Activated CD4-positive, alpha-beta T cell treated with anti-CD3 and anti-CD28 coated beads for 36 hours (primary cell): ENCODE data around the gene TMPRSS13. TPM values are rescaled to one million over a fixed set of nuclear protein-coding genes. Genes with fewer than 3 reads are reported as not detected.
"Not testable (repeated sequence)": the region's sequence is repeated elsewhere in the genome, so short reads cannot be mapped to it uniquely, and the experiment has no call there.

Source experiments
- ATAC-seq: fragments of 200-7000 bp; cut with Tn5 transposase; one replicate; pipeline ENCODE4 v1.10.0; 2021; ENCODE audit warnings: mild to moderate bottlenecking, moderate library complexity
- CTCF ChIA-PET: fragments of 350-600 bp; sonication (Branson Sonifier 250); formaldehyde crosslinking; loops from one replicate; lab custom pipeline; 2021; ENCODE audit warnings: antibody characterized with exemption; lab: Charles Lee
- POLR2A ChIA-PET: fragments of 350-600 bp; sonication (Branson Sonifier 250); formaldehyde crosslinking; loops from one replicate; lab custom pipeline; 2021; ENCODE audit warnings: antibody characterized with exemption, inconsistent platforms; lab: Charles Lee
- DNase-seq: peaks from one replicate; pipeline ENCODE4 v3.0.0-alpha.2; 2020
- H3K27ac Mint-ChIP-seq: one replicate; pipeline ENCODE4 v1.8.0; 2021; ENCODE audit warnings: mixed read lengths
- H3K27me3 Mint-ChIP-seq: one replicate; pipeline ENCODE4 v1.8.0; 2021; ENCODE audit warnings: mixed read lengths
- H3K36me3 Mint-ChIP-seq: one replicate; pipeline ENCODE4 v1.8.0; 2021; ENCODE audit warnings: low read depth, mixed read lengths
- H3K4me1 Mint-ChIP-seq: one replicate; pipeline ENCODE4 v1.8.0; 2021; ENCODE audit warnings: mixed read lengths
- H3K4me3 Mint-ChIP-seq: one replicate; pipeline ENCODE4 v1.8.0; 2021; ENCODE audit warnings: mild to moderate bottlenecking, moderate library complexity, mixed read lengths
- H3K9me3 Mint-ChIP-seq: one replicate; pipeline ENCODE4 v1.8.0; 2021; ENCODE audit warnings: low read depth, mixed read lengths
- intact Hi-C, 2 experiments: fragments of 100-400 bp; cut with DNase I in 1 of 2; cut with micrococcal nuclease in 1 of 2; formaldehyde crosslinking; loops; one replicate each; pipeline versions ENCODE4 v1.14.2 to v1.15.1; 2022 to 2024; cut with DNase I, micrococcal nuclease
- total RNA-seq, 2 experiments: library from RNA; stranded (reverse); gene quantifications; one replicate each; pipeline ENCODE4 v1.2.3, GENCODE V29; 2021

TMPRSS13 gene
- total RNA-seq, 2 experiments from 2014 or later, result 1.7 TPM

- DNase-seq, result peak; percentile 58
- peak; percentile 65 for ATAC-seq
These were observed 22.1 kb upstream of the TMPRSS13 start for GRCh38 chr11:117950993-117951961.

GRCh38 chr11:117950301-117950700 is 21.1 kb upstream of the TMPRSS13 start:
- intact Hi-C loops, result loop anchor here (1.0 to 10.0 kb wide), 4 partner anchors 52 to 924 kb away; no protein-coding TSS in a partner anchor
- POLR2A ChIA-PET, result interaction anchor here (0.6 to 3.6 kb wide), 3 partner anchors 11 to 37 kb away, joined by 3 to 32 read pairs (median 3); partner anchors contain the start of gene IL10RA

More at GRCh38 chr11:117950993-117951961, 22.1 kb upstream of the TMPRSS13 start:
- Mint-ChIP-seq H3K9me3 (no peaks in the 10 kb centered on the region), H3K4me1 (peaks cover 87% of the 10 kb centered on the region), H3K4me3 (peak overlapping the region; percentile 27), H3K27me3 (no peaks in the 10 kb centered on the region), H3K36me3 (no peaks in the 10 kb centered on the region), H3K27ac (peak overlapping the region; percentile 81)
- CTCF ChIA-PET, result interaction anchor here (0.5 to 13.5 kb wide), 21 partner anchors 9 to 661 kb away, joined by 3 to 211 read pairs (median 5); partner anchors contain the start of gene IL10RA
- POLR2A ChIA-PET, result interaction anchor here (0.6 to 3.6 kb wide), 8 partner anchors 9 to 191 kb away, joined by 3 to 32 read pairs (median 4); partner anchors contain the start of gene IL10RA
- intact Hi-C loops, result loop anchor here (1.0 to 10.0 kb wide), 6 partner anchors 35 to 924 kb away; partner anchors contain the start of gene IL10RA (in 1 of the 2)

GRCh38 chr11:117949062-117949461 is 19.9 kb upstream of the TMPRSS13 start:
- ATAC-seq, result no peak
- no peak overlapping the region for H3K4me3 Mint-ChIP-seq
- intact Hi-C loops, result loop anchor here (5.0 kb wide), 2 partner anchors 492 to 522 kb away; no protein-coding TSS in a partner anchor

More at GRCh38 chr11:117950301-117950700, 21.1 kb upstream of the TMPRSS13 start:
- no peak overlapping the region for H3K4me3 Mint-ChIP-seq
- no peaks in the 10 kb centered on the region for H3K9me3 Mint-ChIP-seq
- CTCF ChIA-PET, result interaction anchor here (0.7 to 13.5 kb wide), 15 partner anchors 10 to 143 kb away, joined by 3 to 211 read pairs (median 6); partner anchors contain the start of gene IL10RA
- H3K36me3 Mint-ChIP-seq, result no peaks in the 10 kb centered on the region
- peaks cover 92% of the 10 kb centered on the region for H3K4me1 Mint-ChIP-seq
- ATAC-seq (peak; percentile 24), DNase-seq (peak; percentile 71)
- H3K27ac Mint-ChIP-seq, result peak overlapping the region; percentile 81
- H3K27me3 Mint-ChIP-seq, result no peaks in the 10 kb centered on the region

GRCh38 chr11:117948466-117948865 is 19.3 kb upstream of the TMPRSS13 start:
- H3K36me3 Mint-ChIP-seq, H3K27me3 Mint-ChIP-seq, POLR2A ChIA-PET, H3K27ac Mint-ChIP-seq, H3K9me3 Mint-ChIP-seq, DNase-seq, H3K4me3 Mint-ChIP-seq, ATAC-seq: not testable (repeated sequence)
- H3K4me1 Mint-ChIP-seq, result peaks cover 94% of the 10 kb centered on the region
- CTCF ChIA-PET, result interaction anchor here (2.5 to 13.5 kb wide), 9 partner anchors 12 to 140 kb away, joined by 11 to 211 read pairs (median 42); partner anchors contain the start of genes IL10RA and TMPRSS13
- intact Hi-C loops, result loop anchor here (5.0 kb wide), 2 partner anchors 491 to 521 kb away; no protein-coding TSS in a partner anchor

More at GRCh38 chr11:117949062-117949461, 19.9 kb upstream of the TMPRSS13 start:
- no peaks in the 10 kb centered on the region for H3K27me3 Mint-ChIP-seq
- ChIA-PET CTCF (interaction anchor here (0.9 to 13.5 kb wide), 5 partner anchors 38 to 132 kb away, joined by 4 to 211 read pairs (median 13); partner anchors contain the start of gene IL10RA), POLR2A (no interaction called here)
- no peaks in the 10 kb centered on the region for H3K36me3 Mint-ChIP-seq
- H3K9me3 Mint-ChIP-seq, result no peaks in the 10 kb centered on the region
- peak overlapping the region; percentile 26 for H3K27ac Mint-ChIP-seq
- DNase-seq, result peak; percentile 35
- H3K4me1 Mint-ChIP-seq, result peaks cover 98% of the 10 kb centered on the region

- not testable (repeated sequence) for DNase-seq, H3K27ac Mint-ChIP-seq, H3K27me3 Mint-ChIP-seq, ATAC-seq, H3K9me3 Mint-ChIP-seq, H3K4me3 Mint-ChIP-seq, H3K36me3 Mint-ChIP-seq
- CTCF ChIA-PET, result interaction anchor here (0.6 to 13.5 kb wide), 38 partner anchors 12 to 522 kb away, joined by 3 to 211 read pairs (median 10); partner anchors contain the start of genes FXYD2, IL10RA and TMPRSS13
- intact Hi-C loops, result loop anchor here (1.0 to 5.0 kb wide), 7 partner anchors 103 to 520 kb away; no protein-coding TSS in a partner anchor
- POLR2A ChIA-PET, result interaction anchor here (1.1 to 1.3 kb wide), 2 partner anchors 16 to 55 kb away, joined by 3 to 5 read pairs; no protein-coding TSS in a partner anchor
- H3K4me1 Mint-ChIP-seq, result peaks cover 86% of the 10 kb centered on the region
These were observed 18.5 kb upstream of the TMPRSS13 start for GRCh38 chr11:117947751-117948150.

- Mint-ChIP-seq H3K27me3 (no peaks in the 10 kb centered on the region), H3K4me1 (peaks cover 79% of the 10 kb centered on the region), H3K27ac (peak overlapping the region; percentile 68), H3K9me3 (no peaks in the 10 kb centered on the region), H3K4me3 (no peak overlapping the region), H3K36me3 (no peaks in the 10 kb centered on the region)
- intact Hi-C loops, result loop anchor here (1.0 to 5.0 kb wide), 7 partner anchors 103 to 520 kb away; no protein-coding TSS in a partner anchor
- DNase-seq (peak; percentile 92), ATAC-seq (peak; percentile 59)
- ChIA-PET POLR2A (interaction anchor here (0.6 to 1.5 kb wide), 7 partner anchors 15 to 129 kb away, joined by 3 to 7 read pairs (median 3); partner anchors contain the start of gene IL10RA), CTCF (interaction anchor here (0.6 to 13.5 kb wide), 59 partner anchors 8 to 521 kb away, joined by 3 to 211 read pairs (median 7); partner anchors contain the start of genes FXYD2, FXYD6, IL10RA and TMPRSS13)
These were observed 17.8 kb upstream of the TMPRSS13 start for GRCh38 chr11:117946842-117947526.

- ChIA-PET POLR2A (interaction anchor here (0.5 to 1.5 kb wide), 9 partner anchors 14 to 417 kb away, joined by 3 to 7 read pairs (median 4); partner anchors contain the start of gene IL10RA), CTCF (interaction anchor here (0.6 to 13.5 kb wide), 51 partner anchors 9 to 355 kb away, joined by 3 to 211 read pairs (median 7); partner anchors contain the start of genes FXYD2, FXYD6, IL10RA and TMPRSS13)
- intact Hi-C loops, result loop anchor here (2.0 to 5.0 kb wide), 4 partner anchors 129 to 519 kb away; no protein-coding TSS in a partner anchor
- H3K27me3 Mint-ChIP-seq, result no peaks in the 10 kb centered on the region
- ATAC-seq (peak; percentile 37), DNase-seq (peak; percentile 42)
- no peaks in the 10 kb centered on the region for H3K9me3 Mint-ChIP-seq
- no peaks in the 10 kb centered on the region for H3K36me3 Mint-ChIP-seq
- peak overlapping the region; percentile 68 for H3K27ac Mint-ChIP-seq
- H3K4me3 Mint-ChIP-seq, result no peak overlapping the region
- peaks cover 72% of the 10 kb centered on the region for H3K4me1 Mint-ChIP-seq
These were observed 17.1 kb upstream of the TMPRSS13 start for GRCh38 chr11:117946156-117946841.

GRCh38 chr11:117945047-117945810 is 16.0 kb upstream of the TMPRSS13 start:
- no peaks in the 10 kb centered on the region for H3K27me3 Mint-ChIP-seq
- ATAC-seq (no peak), DNase-seq (no peak)
- intact Hi-C loops, result loop anchor here (5.0 kb wide), 2 partner anchors 488 to 518 kb away; no protein-coding TSS in a partner anchor
- peak overlapping the region; percentile 34 for H3K27ac Mint-ChIP-seq
- ChIA-PET POLR2A (interaction anchor here (0.6 to 1.5 kb wide), 2 partner anchors 56 to 115 kb away, joined by 3 to 4 read pairs; no protein-coding TSS in a partner anchor), CTCF (interaction anchor here (0.7 to 13.5 kb wide), 16 partner anchors 9 to 835 kb away, joined by 3 to 211 read pairs (median 21); partner anchors contain the start of genes FXYD2, IL10RA and TMPRSS13)
- peaks cover 61% of the 10 kb centered on the region for H3K4me1 Mint-ChIP-seq
- no peaks in the 10 kb centered on the region for H3K9me3 Mint-ChIP-seq
- H3K4me3 Mint-ChIP-seq, result no peak overlapping the region
- no peaks in the 10 kb centered on the region for H3K36me3 Mint-ChIP-seq

- POLR2A ChIA-PET, result interaction anchor here (0.6 kb wide), 1 partner anchor 114 kb away, joined by 3 read pairs; no protein-coding TSS in a partner anchor
- no peak overlapping the region for H3K4me3 Mint-ChIP-seq
These were observed 15.4 kb upstream of the TMPRSS13 start for GRCh38 chr11:117944554-117944953.

More at GRCh38 chr11:117944554-117944953, 15.4 kb upstream of the TMPRSS13 start:
- H3K36me3 Mint-ChIP-seq, result no peaks in the 10 kb centered on the region
- intact Hi-C loops, result no loop called here
- H3K27ac Mint-ChIP-seq, result peak overlapping the region; percentile 29
- H3K27me3 Mint-ChIP-seq, result no peaks in the 10 kb centered on the region
- ATAC-seq (peak; percentile 13), DNase-seq (peak; percentile 29)
- CTCF ChIA-PET, result interaction anchor here (0.8 to 13.5 kb wide), 11 partner anchors 8 to 136 kb away, joined by 3 to 211 read pairs (median 21); partner anchors contain the start of genes FXYD2 and TMPRSS13
- H3K9me3 Mint-ChIP-seq, result no peaks in the 10 kb centered on the region
- peaks cover 54% of the 10 kb centered on the region for H3K4me1 Mint-ChIP-seq
